HepG2 (cell line): Measurements from ENCODE around the gene P2RY6. TPM values are rescaled to one million over a fixed set of nuclear protein-coding genes. Genes with fewer than 3 reads are reported as not detected.

ENCODE experiments used
- ATAC-seq: fragments of 200-7000 bp; cut with Tn5 transposase; 3 replicates; pipeline ENCODE4 v1.9.1; 2020; ENCODE audit warnings: mild to moderate bottlenecking, moderate library complexity
- BruUV-seq: library from RNA; stranded (reverse); fragments of 400-500 nt; replicated peaks from 2 replicates; lab custom pipeline; 2021; lab: Mats Ljungman, UMichigan
- CTCF ChIA-PET: fragments of 300-600 bp; formaldehyde crosslinking; extraction: SDS; loops from one replicate; lab custom pipeline; 2021; ENCODE audit warnings: low total read pairs, inconsistent platforms, low intra/inter-chr PET ratio; lab: Yijun Ruan, JAX
- POLR2A ChIA-PET: fragments of 350-600 bp; sonication (Branson Sonifier 250); formaldehyde crosslinking; loops from one replicate; lab custom pipeline; 2020; ENCODE audit warnings: antibody characterized with exemption, inconsistent platforms; lab: Yijun Ruan, JAX
- DNase-seq: peaks from one replicate; pipeline ENCODE4 v3.0.0-alpha.2; 2015; ENCODE audit warnings: low spot score
- FAIRE-seq: peaks from 3 replicates; lab custom pipeline; 2011; peaks lifted over from hg19 to GRCh38; lab: Jason Lieb, UNC
- H2AFZ ChIP-seq: one replicate; pipeline ENCODE4 v1.6.1; 2011; ENCODE audit warnings: low read length, inconsistent platforms
- H3K27ac ChIP-seq: fragments of 300-600 bp; 3 replicates; pipeline ENCODE4 v1.8.0; 2011; ENCODE audit warnings: mixed run types, mild to moderate bottlenecking, mixed read lengths, low read length, inconsistent platforms; ENCODE audit not compliant: insufficient read depth; ENCODE audit errors: extremely low read length
- H3K27me3 ChIP-seq, 2 experiments: fragments of 200-600 bp in 1 of 2; 2 replicates in 1 of 2; 3 replicates in 1 of 2; pipeline versions ENCODE4 v1.6.0 to v1.8.0; 2011; ENCODE audit warnings: low read length in 2 of 2, mild to moderate bottlenecking in 2 of 2, moderate library complexity in 2 of 2, inconsistent platforms in 1 of 2; ENCODE audit not compliant: insufficient read depth in 2 of 2, control insufficient read depth in 1 of 2
- H3K36me3 ChIP-seq, 2 experiments: fragments of 200-600 bp in 1 of 2; replicated peaks in 1 of 2; 2 replicates in 1 of 2; 3 replicates in 1 of 2; pipeline versions ENCODE4 v1.5.1 to v1.8.0; 2011; ENCODE audit warnings: low read length in 2 of 2, inconsistent platforms in 1 of 2; ENCODE audit not compliant: insufficient read depth in 2 of 2, control insufficient read depth in 1 of 2
- H3K4me1 ChIP-seq: 2 replicates; pipeline ENCODE4 v1.5.1; 2012; ENCODE audit warnings: low read length, inconsistent platforms; ENCODE audit not compliant: insufficient read depth
- H3K4me2 ChIP-seq: 2 replicates; pipeline ENCODE4 v1.6.0; 2011; ENCODE audit warnings: low read depth, low read length, inconsistent platforms
- H3K4me3 ChIP-seq, 3 experiments: fragments of 200-600 bp in 1 of 3; sonication (generic), shearing (Covaris generic) in 1 of 3; replicated peaks in 1 of 3; 2 replicates each; pipeline ENCODE4 v1.5.1; 2011 to 2016; ENCODE audit warnings: low read length in 3 of 3, inconsistent platforms in 2 of 3, low read depth in 2 of 3, mild to moderate bottlenecking in 2 of 3, control low read depth in 1 of 3, mixed read lengths in 1 of 3; ENCODE audit not compliant: insufficient read depth in 1 of 3
- H3K79me2 ChIP-seq: one replicate; pipeline ENCODE4 v1.6.1; 2011; ENCODE audit warnings: low read length, inconsistent platforms; ENCODE audit not compliant: insufficient read depth
- H3K9ac ChIP-seq: 2 replicates; pipeline ENCODE4 v1.6.0; 2011; ENCODE audit warnings: mild to moderate bottlenecking, low read depth, low read length, inconsistent platforms; ENCODE audit not compliant: insufficient read depth
- H3K9me3 ChIP-seq: 2 replicates; pipeline ENCODE4 v1.5.1; 2012; ENCODE audit warnings: mild to moderate bottlenecking, low read length
- H4K20me1 ChIP-seq: 2 replicates; pipeline ENCODE4 v1.6.0; 2011; ENCODE audit warnings: inconsistent platforms, mild to moderate bottlenecking, low read length, moderate library complexity; ENCODE audit not compliant: insufficient read depth
- AKAP8 ChIP-seq: sonication (generic); formaldehyde crosslinking; IDR thresholded peaks from 2 replicates; pipeline ENCODE4 v1.5.1; 2020; ENCODE audit warnings: mild to moderate bottlenecking, missing genetic modification reagents
- ARNTL ChIP-seq: sonication (generic); formaldehyde crosslinking; IDR thresholded peaks from 2 replicates; pipeline ENCODE4 v1.4.0; 2020; ENCODE audit warnings: mild to moderate bottlenecking, missing genetic modification reagents
- FOXC1 ChIP-seq: sonication (generic); formaldehyde crosslinking; IDR thresholded peaks from 2 replicates; pipeline ENCODE4 v1.8.0; 2022; ENCODE audit warnings: mild to moderate bottlenecking, missing genetic modification reagents, borderline replicate concordance
- HES4 ChIP-seq: sonication (generic); formaldehyde crosslinking; IDR thresholded peaks from 2 replicates; pipeline ENCODE4 v1.9.0; 2021; ENCODE audit warnings: mild to moderate bottlenecking, missing genetic modification reagents, borderline replicate concordance
- HIC2 ChIP-seq: sonication (generic); formaldehyde crosslinking; IDR thresholded peaks from 2 replicates; pipeline ENCODE4 v1.9.0; 2022; ENCODE audit warnings: low read depth, missing genetic modification reagents
- KAT7 ChIP-seq: IDR thresholded peaks from 2 replicates; pipeline ENCODE4 v1.6.1; 2018; ENCODE audit warnings: borderline replicate concordance, missing compliant biosample characterization
- KDM1A ChIP-seq: IDR thresholded peaks from 2 replicates; pipeline ENCODE4 v1.6.1; 2016; ENCODE audit warnings: missing compliant biosample characterization
- PITX1 ChIP-seq: sonication (generic); formaldehyde crosslinking; IDR thresholded peaks from 2 replicates; pipeline ENCODE4 v1.5.1; 2020; ENCODE audit warnings: mild to moderate bottlenecking, missing genetic modification reagents
- RARG ChIP-seq: sonication (generic); formaldehyde crosslinking; IDR thresholded peaks from 2 replicates; pipeline ENCODE4 v1.4.0; 2020; ENCODE audit warnings: low read depth, mild to moderate bottlenecking, missing genetic modification reagents
- TMF1 ChIP-seq: sonication (generic); formaldehyde crosslinking; IDR thresholded peaks from 2 replicates; pipeline ENCODE4 v1.8.1; 2022; ENCODE audit warnings: low read depth, missing genetic modification reagents
- ZFX ChIP-seq: sonication (generic); formaldehyde crosslinking; IDR thresholded peaks from 2 replicates; pipeline ENCODE4 v1.4.0; 2020; ENCODE audit warnings: mild to moderate bottlenecking, low read depth, missing genetic modification reagents, moderate library complexity
- ZNF335 ChIP-seq: sonication (generic); formaldehyde crosslinking; IDR thresholded peaks from 2 replicates; pipeline ENCODE4 v1.4.0; 2020; ENCODE audit warnings: missing genetic modification reagents
- ZNF430 ChIP-seq: sonication (generic); formaldehyde crosslinking; IDR thresholded peaks from 2 replicates; pipeline ENCODE4 v1.9.0; 2021; ENCODE audit warnings: mild to moderate bottlenecking, missing genetic modification reagents
- ZNF609 ChIP-seq: sonication (generic); formaldehyde crosslinking; IDR thresholded peaks from 2 replicates; pipeline ENCODE4 v1.4.0; 2020; ENCODE audit warnings: mild to moderate bottlenecking, missing genetic modification reagents, borderline replicate concordance
- ZNF740 ChIP-seq: sonication (generic); formaldehyde crosslinking; IDR thresholded peaks from 2 replicates; pipeline ENCODE4 v1.4.0; 2020; ENCODE audit warnings: missing genetic modification reagents
- ZSCAN30 ChIP-seq: sonication (generic); formaldehyde crosslinking; IDR thresholded peaks from 2 replicates; pipeline ENCODE4 v1.5.0; 2020; ENCODE audit warnings: mild to moderate bottlenecking, missing genetic modification reagents
- WGBS: methylation state at CpG from one replicate; pipeline ENCODE4 v1.1.6; 2017; ENCODE audit warnings: low lambda C conversion rate; 5-methylcytosine and 5-hydroxymethylcytosine counted together
- in situ Hi-C: cut with HindIII; loops from 2 replicates; pipeline ENCODE4 v1.10.0; 2017; ENCODE audit warnings: low pct_unique_long_range_greater_than_20kb; ENCODE audit not compliant: extremely low pct_ligation_motif_present
- intact Hi-C: fragments of 100-400 bp; cut with micrococcal nuclease; formaldehyde crosslinking; loops from one replicate; pipeline ENCODE4 v1.10.0; 2022; ENCODE audit not compliant: unreplicated experiment
- polyA plus RNA-seq, 8 experiments: library from polyadenylated mRNA; depleted of rRNA in 3 of 8; stranded (reverse) in 7 of 8; unstranded in 1 of 8; fragments of >200 nt; fragmentation: Illumina TruSeq in 4 of 8; extraction: Trizol in 4 of 8; gene quantifications; 2 replicates each; pipeline versions ENCODE4 v1.2.1 to v1.2.3, GENCODE V29; 2011 to 2016; ENCODE audit warnings: low read depth in 4 of 8, missing spikeins in 1 of 8, mixed read lengths in 1 of 8; ENCODE audit not compliant: insufficient read depth in 1 of 8
- total RNA-seq, 5 experiments: library from RNA; depleted of rRNA; stranded (reverse); fragments of >200 nt; fragmentation: Illumina TruSeq; extraction: Trizol; gene quantifications; 2 replicates each; pipeline ENCODE4 v1.2.3, GENCODE V29; 2016; ENCODE audit warnings: low read depth in 1 of 5

Gene P2RY6
- total and polyA plus RNA-seq, 2 of the 13 experiments (the other 11 are each of a cell fraction or from before 2014, with no cell fraction given), result 0.09 to 0.29 TPM

GRCh38 chr11:73237471-73238290 lies 34.5 kb upstream of the P2RY6 start:
- no peaks in the 10 kb centered on the region for H3K36me3 ChIP-seq
- BruUV-seq, result no TSS peak
- no peak overlapping the region; a peak in 1 of 6 replicates for H3K4me3 ChIP-seq
- H3K79me2 ChIP-seq, result no peaks in the 10 kb centered on the region
- FAIRE-seq, result no peak
- peak overlapping the region; percentile 61 for H3K27ac ChIP-seq
- no peak overlapping the region for H2AFZ ChIP-seq
- ChIA-PET POLR2A (interaction anchor here (0.9 to 1.4 kb wide), 3 partner anchors 15 to 20 kb away, joined by 3 to 4 read pairs (median 3); no protein-coding TSS in a partner anchor), CTCF (interaction anchor here (0.7 to 1.3 kb wide), 2 partner anchors 51 to 54 kb away, joined by 3 to 6 read pairs; no protein-coding TSS in a partner anchor)
- peaks cover 44% of the 10 kb centered on the region for H3K4me1 ChIP-seq
- DNase-seq, result peak; percentile 95
- H3K9me3 ChIP-seq, result no peaks in the 10 kb centered on the region
- peak; percentile 71 for ATAC-seq
- no peaks in the 10 kb centered on the region for H4K20me1 ChIP-seq
- WGBS, result 19% methylated on average over 10 of the region's 10 CpGs
- in situ Hi-C loops (loop anchor here (5.0 kb wide), 1 partner anchor 50 kb away; no protein-coding TSS in a partner anchor), intact Hi-C loops (no loop called here)
- H3K9ac ChIP-seq, result peak overlapping the region; percentile 51
- no peaks in the 10 kb centered on the region for H3K27me3 ChIP-seq
- peak overlapping the region; percentile 29; the same call in 1 of the 2 replicates for H3K4me2 ChIP-seq
- TF ChIP-seq HIC2 (CRISPR knock-in tag) (peak; percentile 93), ZSCAN30 (no peak), ZNF609 (peak; percentile 68; the same call in 1 of the 2 replicates), ZNF430 (CRISPR knock-in tag) (peak; percentile 65; the same call in 1 of the 2 replicates), TMF1 (CRISPR knock-in tag) (no peak), ZNF740 (CRISPR knock-in tag) (no peak), ARNTL (CRISPR knock-in tag) (peak; percentile 92), ZFX (peak; percentile 73), PITX1 (CRISPR knock-in tag) (peak; percentile 98), AKAP8 (CRISPR knock-in tag) (no peak), KDM1A (0 out of 2 replicates have a peak, but pooled peaks have one; percentile 12), KAT7 (no peak), FOXC1 (CRISPR knock-in tag) (0 out of 2 replicates have a peak, but pooled peaks have one; percentile 56), RARG (CRISPR knock-in tag) (no peak), ZNF335 (CRISPR knock-in tag) (0 out of 2 replicates have a peak, but pooled peaks have one; percentile 54), HES4 (CRISPR knock-in tag) (no peak)
